HL-60 (cell line): ENCODE data around the gene PRR7.

ENCODE experiments used
- TF ChIP-seq, protein P1 (sequence below): IDR thresholded peaks from one replicate; pipeline ENCODE4 v1.5.1; 2011; ENCODE audit warnings: low read length, control low read depth, inconsistent platforms; ENCODE audit not compliant: insufficient read depth
- TF ChIP-seq, protein P2 (sequence below): IDR thresholded peaks from 2 replicates; pipeline ENCODE4 v1.6.1; 2012; ENCODE audit warnings: low read depth; ENCODE audit not compliant: insufficient replicate concordance

DNA sequence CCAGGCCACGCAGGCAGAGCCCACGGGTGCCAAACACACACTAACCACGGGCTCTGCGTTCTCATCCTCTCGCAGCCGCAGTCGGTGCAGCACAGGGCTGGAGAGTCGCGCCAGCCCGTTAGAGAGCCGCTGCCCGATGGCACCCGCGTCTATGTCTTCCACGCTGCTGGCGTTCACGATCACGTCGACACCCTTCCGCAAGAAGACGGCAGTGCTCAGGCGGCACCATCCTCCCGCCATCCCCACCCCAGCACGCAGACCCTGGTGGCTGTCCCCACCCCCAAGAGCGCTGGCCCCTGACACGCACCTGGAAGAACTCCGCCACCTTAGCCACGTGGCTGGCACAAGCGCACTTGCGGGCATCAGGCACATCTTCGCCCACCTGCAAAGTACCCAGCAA is 20.8 kb downstream of the PRR7 start:
- TF ChIP-seq, protein P1, sequence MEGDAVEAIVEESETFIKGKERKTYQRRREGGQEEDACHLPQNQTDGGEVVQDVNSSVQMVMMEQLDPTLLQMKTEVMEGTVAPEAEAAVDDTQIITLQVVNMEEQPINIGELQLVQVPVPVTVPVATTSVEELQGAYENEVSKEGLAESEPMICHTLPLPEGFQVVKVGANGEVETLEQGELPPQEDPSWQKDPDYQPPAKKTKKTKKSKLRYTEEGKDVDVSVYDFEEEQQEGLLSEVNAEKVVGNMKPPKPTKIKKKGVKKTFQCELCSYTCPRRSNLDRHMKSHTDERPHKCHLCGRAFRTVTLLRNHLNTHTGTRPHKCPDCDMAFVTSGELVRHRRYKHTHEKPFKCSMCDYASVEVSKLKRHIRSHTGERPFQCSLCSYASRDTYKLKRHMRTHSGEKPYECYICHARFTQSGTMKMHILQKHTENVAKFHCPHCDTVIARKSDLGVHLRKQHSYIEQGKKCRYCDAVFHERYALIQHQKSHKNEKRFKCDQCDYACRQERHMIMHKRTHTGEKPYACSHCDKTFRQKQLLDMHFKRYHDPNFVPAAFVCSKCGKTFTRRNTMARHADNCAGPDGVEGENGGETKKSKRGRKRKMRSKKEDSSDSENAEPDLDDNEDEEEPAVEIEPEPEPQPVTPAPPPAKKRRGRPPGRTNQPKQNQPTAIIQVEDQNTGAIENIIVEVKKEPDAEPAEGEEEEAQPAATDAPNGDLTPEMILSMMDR: no peak
- TF ChIP-seq, protein P2, sequence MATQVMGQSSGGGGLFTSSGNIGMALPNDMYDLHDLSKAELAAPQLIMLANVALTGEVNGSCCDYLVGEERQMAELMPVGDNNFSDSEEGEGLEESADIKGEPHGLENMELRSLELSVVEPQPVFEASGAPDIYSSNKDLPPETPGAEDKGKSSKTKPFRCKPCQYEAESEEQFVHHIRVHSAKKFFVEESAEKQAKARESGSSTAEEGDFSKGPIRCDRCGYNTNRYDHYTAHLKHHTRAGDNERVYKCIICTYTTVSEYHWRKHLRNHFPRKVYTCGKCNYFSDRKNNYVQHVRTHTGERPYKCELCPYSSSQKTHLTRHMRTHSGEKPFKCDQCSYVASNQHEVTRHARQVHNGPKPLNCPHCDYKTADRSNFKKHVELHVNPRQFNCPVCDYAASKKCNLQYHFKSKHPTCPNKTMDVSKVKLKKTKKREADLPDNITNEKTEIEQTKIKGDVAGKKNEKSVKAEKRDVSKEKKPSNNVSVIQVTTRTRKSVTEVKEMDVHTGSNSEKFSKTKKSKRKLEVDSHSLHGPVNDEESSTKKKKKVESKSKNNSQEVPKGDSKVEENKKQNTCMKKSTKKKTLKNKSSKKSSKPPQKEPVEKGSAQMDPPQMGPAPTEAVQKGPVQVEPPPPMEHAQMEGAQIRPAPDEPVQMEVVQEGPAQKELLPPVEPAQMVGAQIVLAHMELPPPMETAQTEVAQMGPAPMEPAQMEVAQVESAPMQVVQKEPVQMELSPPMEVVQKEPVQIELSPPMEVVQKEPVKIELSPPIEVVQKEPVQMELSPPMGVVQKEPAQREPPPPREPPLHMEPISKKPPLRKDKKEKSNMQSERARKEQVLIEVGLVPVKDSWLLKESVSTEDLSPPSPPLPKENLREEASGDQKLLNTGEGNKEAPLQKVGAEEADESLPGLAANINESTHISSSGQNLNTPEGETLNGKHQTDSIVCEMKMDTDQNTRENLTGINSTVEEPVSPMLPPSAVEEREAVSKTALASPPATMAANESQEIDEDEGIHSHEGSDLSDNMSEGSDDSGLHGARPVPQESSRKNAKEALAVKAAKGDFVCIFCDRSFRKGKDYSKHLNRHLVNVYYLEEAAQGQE: no peak
